ENCODE data around the gene SLC5A2.

- TF ChIP-seq CTCF (IDR thresholded peaks at IDR 0.05; ENCODE audit: borderline replicate concordance, extremely low read depth, low read length, poor library complexity, severe bottlenecking) (no peak), EZH2 (IDR thresholded peaks at IDR 0.05; ENCODE audit: borderline replicate concordance, low read depth, low read length, severe bottlenecking) (no peak)
These were observed 1.9 kb upstream of the SLC5A2 start for GRCh38 chr16:31480851-31481536.

All from DND-41 (cell line).